Adrenal gland (tissue), 5 donors: ENCODE measurements around the gene KIAA1549.

Experiments used
- POLR2A ChIP-seq, 2 donors: fragments of 450-650 bp; IDR thresholded peaks; one replicate each; pipeline ENCODE4 v1.6.1; 2017; ENCODE audit warnings: antibody characterized with exemption in 2 of 2, mild to moderate bottlenecking in 2 of 2, moderate library complexity in 1 of 2
- TF ChIP-seq, protein P1 (sequence below), 6 experiments: fragments of 450-650 bp in 4 of 6; fragments of 200-600 bp in 2 of 6; sonication (generic) in 1 of 6; IDR thresholded peaks; 1 replicate in 5 of 6; 2 replicates in 1 of 6; pipeline versions ENCODE4 v1.5.1 to v1.8.0; 2016 to 2021; ENCODE audit warnings: antibody characterized with exemption in 6 of 6, mild to moderate bottlenecking in 2 of 6, moderate library complexity in 1 of 6
- donor health status: DM: no; HTN: no; CAD: no.

DNA sequence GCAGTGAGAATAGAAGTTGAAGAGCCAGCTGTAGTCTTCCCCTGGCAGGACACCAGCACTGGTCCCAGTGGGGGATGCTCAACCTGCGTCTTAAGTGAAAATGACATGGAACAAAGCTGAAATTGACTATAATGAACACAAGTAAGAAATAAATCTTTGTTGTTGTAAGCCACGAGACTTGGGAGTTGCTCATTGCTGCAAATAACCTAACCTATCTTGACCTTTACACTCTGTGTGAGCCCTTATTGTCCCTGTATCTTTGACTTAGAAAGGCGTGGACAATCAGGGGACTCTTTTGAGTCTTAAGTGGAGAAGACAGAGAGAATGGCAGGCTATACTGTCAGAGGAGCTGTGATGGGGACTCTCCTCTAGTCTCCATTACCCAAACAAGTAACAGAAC, 37.7 kb upstream of the KIAA1549 start:
- TF ChIP-seq, protein P1, sequence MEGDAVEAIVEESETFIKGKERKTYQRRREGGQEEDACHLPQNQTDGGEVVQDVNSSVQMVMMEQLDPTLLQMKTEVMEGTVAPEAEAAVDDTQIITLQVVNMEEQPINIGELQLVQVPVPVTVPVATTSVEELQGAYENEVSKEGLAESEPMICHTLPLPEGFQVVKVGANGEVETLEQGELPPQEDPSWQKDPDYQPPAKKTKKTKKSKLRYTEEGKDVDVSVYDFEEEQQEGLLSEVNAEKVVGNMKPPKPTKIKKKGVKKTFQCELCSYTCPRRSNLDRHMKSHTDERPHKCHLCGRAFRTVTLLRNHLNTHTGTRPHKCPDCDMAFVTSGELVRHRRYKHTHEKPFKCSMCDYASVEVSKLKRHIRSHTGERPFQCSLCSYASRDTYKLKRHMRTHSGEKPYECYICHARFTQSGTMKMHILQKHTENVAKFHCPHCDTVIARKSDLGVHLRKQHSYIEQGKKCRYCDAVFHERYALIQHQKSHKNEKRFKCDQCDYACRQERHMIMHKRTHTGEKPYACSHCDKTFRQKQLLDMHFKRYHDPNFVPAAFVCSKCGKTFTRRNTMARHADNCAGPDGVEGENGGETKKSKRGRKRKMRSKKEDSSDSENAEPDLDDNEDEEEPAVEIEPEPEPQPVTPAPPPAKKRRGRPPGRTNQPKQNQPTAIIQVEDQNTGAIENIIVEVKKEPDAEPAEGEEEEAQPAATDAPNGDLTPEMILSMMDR (IDR thresholded peaks at IDR 0.05): no peak
- no peak for TF ChIP-seq POLR2A (IDR thresholded peaks at IDR 0.05)
